Activated CD8-positive, alpha-beta memory T cell treated with anti-CD3 and anti-CD28 coated beads, Interleukin-2, amount 50 U/mL, for 1 hour (primary cell): Measurements from ENCODE around the gene GIPC3.

Experiments used
- DNase-seq: peaks from one replicate; pipeline ENCODE4 v3.0.0-alpha.2; 2020; ENCODE audit errors: extremely low read depth

The GIPC3 gene

GRCh38 chr19:3585301-3586126 lies at the start of gene GIPC3:
TSS of gene GIPC3 (plus strand) at chr19:3585478. CDS start at chr19:3585598, 120 bp downstream.
- no peak for DNase-seq

GRCh38 chr19:3535563-3535965 lies 49.7 kb upstream of the GIPC3 start:
- DNase-seq: no peak

GRCh38 chr19:3535981-3536380 lies 49.3 kb upstream of the GIPC3 start:
- DNase-seq: no peak

GRCh38 chr19:3536429-3537100 lies 48.7 kb upstream of the GIPC3 start:
- DNase-seq: no peak

- no peak for DNase-seq
Observed at GRCh38 chr19:3537101-3537437, 48.2 kb upstream of the GIPC3 start.

GRCh38 chr19:3537438-3538240 lies 47.6 kb upstream of the GIPC3 start:
- DNase-seq: no peak

GRCh38 chr19:3538258-3538929 lies 46.9 kb upstream of the GIPC3 start:
- DNase-seq: no peak

GRCh38 chr19:3538965-3539755 lies 46.1 kb upstream of the GIPC3 start, which contains the start of gene TEKTIP1:
TSS of gene TEKTIP1 (plus strand) at chr19:3539174. CDS start at chr19:3539178, 4 bp downstream.
- DNase-seq: no peak

GRCh38 chr19:3539756-3540118 lies 45.5 kb upstream of the GIPC3 start:
- no peak for DNase-seq

GRCh38 chr19:3543150-3544057 lies 41.9 kb upstream of the GIPC3 start:
- DNase-seq: no peak

- no peak for DNase-seq
Observed at GRCh38 chr19:3544058-3544376, 41.3 kb upstream of the GIPC3 start.

- peak; percentile 35 for DNase-seq
Observed at GRCh38 chr19:3544742-3545668, 40.3 kb upstream of the GIPC3 start.

GRCh38 chr19:3545669-3546034 lies 39.6 kb upstream of the GIPC3 start:
- DNase-seq: no peak

- DNase-seq: no peak
Observed at GRCh38 chr19:3546119-3546518, 39.2 kb upstream of the GIPC3 start.

- no peak for DNase-seq
Observed at GRCh38 chr19:3547301-3547731, 38.0 kb upstream of the GIPC3 start.

GRCh38 chr19:3547767-3548282 lies 37.5 kb upstream of the GIPC3 start:
- DNase-seq: no peak

GRCh38 chr19:3548606-3549005 lies 36.7 kb upstream of the GIPC3 start:
- DNase-seq: no peak

GRCh38 chr19:3549816-3550215 lies 35.5 kb upstream of the GIPC3 start:
- DNase-seq: no peak
